CD14-positive monocyte (primary cell): ENCODE data around the gene CPNE2. TPM values are rescaled to one million over a fixed set of nuclear protein-coding genes. Genes with fewer than 3 reads are reported as not detected.

Source experiments
- DNase-seq, 3 donors: peaks; one replicate each; pipeline ENCODE4 v3.0.0-alpha.2; 2011 to 2022
- H2AFZ ChIP-seq: 2 replicates; pipeline ENCODE4 v1.6.0; 2012; ENCODE audit warnings: mild to moderate bottlenecking, low read depth, low read length, inconsistent platforms; ENCODE audit not compliant: insufficient read depth, poor library complexity, severe bottlenecking
- H3K27ac ChIP-seq, 2 donors: 1 replicate in 1 of 2; 2 replicates in 1 of 2; pipeline ENCODE4 v1.5.1; 2012 to 2013; ENCODE audit warnings: low read length in 2 of 2, control low read depth in 1 of 2, inconsistent platforms in 1 of 2, low read depth in 1 of 2, mild to moderate bottlenecking in 1 of 2
- H3K27me3 ChIP-seq, 2 donors: one replicate each; pipeline versions ENCODE4 v1.6.0 to v1.6.1; 2011 to 2013; ENCODE audit warnings: low read length in 2 of 2; ENCODE audit not compliant: control insufficient read depth in 2 of 2, insufficient read depth in 2 of 2
- H3K36me3 ChIP-seq, 2 donors: replicated peaks in 1 of 2; 1 replicate in 1 of 2; 2 replicates in 1 of 2; pipeline versions ENCODE4 v1.5.1 to v1.6.1; 2012 to 2013; ENCODE audit warnings: low read length in 2 of 2, control low read depth in 1 of 2, inconsistent platforms in 1 of 2, mild to moderate bottlenecking in 1 of 2; ENCODE audit not compliant: insufficient read depth in 2 of 2, control insufficient read depth in 1 of 2
- H3K4me1 ChIP-seq, 2 donors: 1 replicate in 1 of 2; 2 replicates in 1 of 2; pipeline versions ENCODE4 v1.5.1 to v1.6.1; 2012 to 2013; ENCODE audit warnings: low read length in 2 of 2, control low read depth in 1 of 2, inconsistent platforms in 1 of 2, mild to moderate bottlenecking in 1 of 2, moderate library complexity in 1 of 2; ENCODE audit not compliant: insufficient read depth in 2 of 2, control insufficient read depth in 1 of 2
- H3K4me2 ChIP-seq: replicated peaks from 2 replicates; pipeline ENCODE3; 2012; ENCODE audit warnings: low read length, moderate library complexity, mild to moderate bottlenecking; ENCODE audit not compliant: poor library complexity, severe bottlenecking; ENCODE audit errors: extremely low read depth
- H3K4me3 ChIP-seq, 3 experiments: fragments of 200-600 bp in 1 of 3; sonication (generic) in 1 of 3; replicated peaks in 1 of 3; 1 replicate in 2 of 3; 2 replicates in 1 of 3; pipeline ENCODE4 v1.5.1; 2011 to 2013; ENCODE audit warnings: low read length in 3 of 3, mild to moderate bottlenecking in 3 of 3, control low read depth in 2 of 3, low read depth in 2 of 3, inconsistent platforms in 1 of 3, moderate library complexity in 1 of 3
- H3K79me2 ChIP-seq: 2 replicates; pipeline ENCODE4 v1.6.0; 2012; ENCODE audit warnings: mild to moderate bottlenecking, control low read depth, inconsistent platforms, low read length, moderate library complexity; ENCODE audit not compliant: insufficient read depth
- H3K9ac ChIP-seq: 2 replicates; pipeline ENCODE4 v1.6.0; 2017; ENCODE audit warnings: low read length, mild to moderate bottlenecking; ENCODE audit not compliant: insufficient read depth, poor library complexity, severe bottlenecking
- H3K9me3 ChIP-seq, 2 donors: replicated peaks in 1 of 2; 1 replicate in 1 of 2; 2 replicates in 1 of 2; pipeline versions ENCODE4 v1.5.1 to v1.6.1; 2012 to 2013; ENCODE audit warnings: low read length in 2 of 2, control low read depth in 1 of 2; ENCODE audit not compliant: control insufficient read depth in 1 of 2, insufficient read depth in 1 of 2
- H4K20me1 ChIP-seq: 2 replicates; pipeline ENCODE4 v1.6.0; 2012; ENCODE audit warnings: mild to moderate bottlenecking, low read length, control low read depth, moderate library complexity; ENCODE audit not compliant: insufficient read depth
- H3K27ac Mint-ChIP-seq, 7 donors: one replicate each; pipeline ENCODE4 v1.8.0; 2020; ENCODE audit warnings: mild to moderate bottlenecking in 7 of 7, mixed read lengths in 7 of 7, moderate library complexity in 6 of 7, inconsistent platforms in 2 of 7
- H3K27me3 Mint-ChIP-seq, 3 donors: one replicate each; pipeline ENCODE4 v1.8.0; 2021 to 2022; ENCODE audit warnings: low read depth in 3 of 3, mild to moderate bottlenecking in 3 of 3, mixed read lengths in 3 of 3, moderate library complexity in 3 of 3, inconsistent platforms in 1 of 3
- H3K36me3 Mint-ChIP-seq, 2 donors: one replicate each; pipeline ENCODE4 v1.8.0; 2020; ENCODE audit warnings: mixed read lengths in 2 of 2, inconsistent platforms in 1 of 2, mild to moderate bottlenecking in 1 of 2
- H3K4me1 Mint-ChIP-seq: one replicate; pipeline ENCODE4 v1.8.0; 2020; ENCODE audit warnings: mild to moderate bottlenecking, mixed read lengths
- H3K4me3 Mint-ChIP-seq, 2 donors: one replicate each; pipeline ENCODE4 v1.8.0; 2020; ENCODE audit warnings: mild to moderate bottlenecking in 2 of 2, mixed read lengths in 2 of 2, moderate library complexity in 1 of 2
- H3K9me3 Mint-ChIP-seq, 7 donors: one replicate each; pipeline ENCODE4 v1.8.0; 2020 to 2022; ENCODE audit warnings: mixed read lengths in 7 of 7, mild to moderate bottlenecking in 6 of 7, moderate library complexity in 6 of 7, inconsistent platforms in 2 of 7
- CTCF ChIP-seq: fragments of 200-600 bp; IDR thresholded peaks from one replicate; pipeline ENCODE4 v1.8.0; 2022; ENCODE audit warnings: antibody characterized with exemption, mild to moderate bottlenecking
- WGBS: methylation state at CpG from one replicate; pipeline ENCODE4 v1.1.5; 2013; ENCODE audit warnings: missing lambda C conversion rate; ENCODE audit not compliant: insufficient coverage; 5-methylcytosine and 5-hydroxymethylcytosine counted together
- intact Hi-C, 2 donors: fragments of 100-400 bp; cut with micrococcal nuclease; formaldehyde crosslinking; loops; one replicate each; pipeline versions ENCODE4 v1.15.0 to v1.15.1; 2023
- polyA plus RNA-seq, 3 donors: library from polyadenylated mRNA; depleted of rRNA in 1 of 3; unstranded in 2 of 3; stranded (reverse) in 1 of 3; fragments of 300-500 nt in 2 of 3; fragments of >200 nt in 1 of 3; fragmentation: Illumina TruSeq in 2 of 3; gene quantifications; 1 replicate in 2 of 3; 2 replicates in 1 of 3; pipeline ENCODE4 v1.2.3, GENCODE V29; 2012 to 2021

Gene CPNE2
- polyA plus RNA-seq, 3 donors, result 18.3 to 68.8 (median 23.9) TPM

GRCh38 chr16:57145046-57146021, 53.0 kb downstream of the CPNE2 start:
- peaks cover 0 to 2% (median 0%) of the 10 kb centered on the region in 3 donors for H3K27me3 Mint-ChIP-seq
- Histone ChIP-seq H2AFZ (no peak overlapping the region), H3K4me2 (no peak overlapping the region), H3K9ac (no peak overlapping the region), H3K36me3 (peaks cover 15 to 74% of the 10 kb centered on the region in 2 donors), H3K79me2 (no peaks in the 10 kb centered on the region), H3K27ac (no peak overlapping the region), H3K27me3 (no peaks in the 10 kb centered on the region), H3K4me1 (peaks cover 14 to 20% of the 10 kb centered on the region in 2 donors), H3K4me3 (no peak overlapping the region), H3K9me3 (no peaks in the 10 kb centered on the region), H4K20me1 (peaks cover 11% of the 10 kb centered on the region)
- intact Hi-C loops, result no loop called here
- H3K9me3 Mint-ChIP-seq, result no peaks in the 10 kb centered on the region
- H3K36me3 Mint-ChIP-seq, result peaks cover 35 to 70% of the 10 kb centered on the region in 2 donors
- peaks cover 37% of the 10 kb centered on the region for H3K4me1 Mint-ChIP-seq
- 87% methylated on average over 12 of the region's 14 CpGs for WGBS
- no peak overlapping the region for H3K4me3 Mint-ChIP-seq
- DNase-seq, result no peak
- peak overlapping the region in 1 of 7 donors; percentile 50 for H3K27ac Mint-ChIP-seq
- no peak for TF ChIP-seq CTCF

GRCh38 chr16:57146040-57146647, 53.8 kb downstream of the CPNE2 start:
- H3K27me3 ChIP-seq, result no peaks in the 10 kb centered on the region
- H3K4me2 ChIP-seq, result no peak overlapping the region
- H3K9me3 ChIP-seq, result no peaks in the 10 kb centered on the region
- 87% methylated on average over 17 of the region's 24 CpGs for WGBS
- intact Hi-C loops, result no loop called here
- no peak overlapping the region for H3K4me3 ChIP-seq
- H3K27ac Mint-ChIP-seq, result peak overlapping the region in 2 of 7 donors; percentile 26 to 78
- no peak for TF ChIP-seq CTCF
- H3K36me3 Mint-ChIP-seq, result peaks cover 41 to 69% of the 10 kb centered on the region in 2 donors
- H3K9me3 Mint-ChIP-seq, result no peaks in the 10 kb centered on the region
- no peaks in the 10 kb centered on the region for H3K79me2 ChIP-seq
- peaks cover 10 to 15% of the 10 kb centered on the region in 2 donors for H3K4me1 ChIP-seq
- peaks cover 31% of the 10 kb centered on the region for H3K4me1 Mint-ChIP-seq
- H3K27me3 Mint-ChIP-seq, result peaks cover 0 to 2% (median 0%) of the 10 kb centered on the region in 3 donors
- peak overlapping the region in 1 of 2 donors; percentile 9 for H3K27ac ChIP-seq
- no peak overlapping the region for H3K9ac ChIP-seq
- DNase-seq, result no peak
- H3K4me3 Mint-ChIP-seq, result no peak overlapping the region
- H4K20me1 ChIP-seq, result peaks cover 8% of the 10 kb centered on the region
- H2AFZ ChIP-seq, result no peak overlapping the region
- peaks cover 21 to 82% of the 10 kb centered on the region in 2 donors for H3K36me3 ChIP-seq
